PFSK-1 (cell line): Measurements from ENCODE around the gene EPHA6.

Experiments
- FOXP2 ChIP-seq: optimal IDR thresholded peaks from 2 replicates; pipeline ENCODE3; 2011; ENCODE audit warnings: borderline replicate concordance, control low read depth, inconsistent platforms; ENCODE audit not compliant: insufficient read depth; ENCODE audit errors: extremely low read length, extremely low read depth
- POLR2AphosphoS5 ChIP-seq: IDR thresholded peaks from 2 replicates; pipeline ENCODE4 v1.6.1; 2012; ENCODE audit warnings: low read depth, mild to moderate bottlenecking, control low read depth, low read length, moderate library complexity
- SIN3A ChIP-seq: IDR thresholded peaks from 2 replicates; pipeline ENCODE4 v1.6.1; 2012; ENCODE audit warnings: mild to moderate bottlenecking, low read length, moderate library complexity, borderline replicate concordance; ENCODE audit not compliant: insufficient read depth
- TAF1 ChIP-seq: IDR thresholded peaks from 2 replicates; pipeline ENCODE4 v1.6.1; 2012; ENCODE audit warnings: low read length, control low read depth, borderline replicate concordance; ENCODE audit not compliant: insufficient read depth
- TF ChIP-seq, protein P1 (sequence below), 2 experiments: IDR thresholded peaks; 2 replicates each; pipeline versions ENCODE4 v1.6.1 to v1.8.0; 2011 to 2012; ENCODE audit warnings: low read depth in 2 of 2, low read length in 2 of 2, control low read depth in 1 of 2, inconsistent platforms in 1 of 2, mild to moderate bottlenecking in 1 of 2, moderate library complexity in 1 of 2; ENCODE audit not compliant: insufficient read depth in 1 of 2

The EPHA6 gene

DNA sequence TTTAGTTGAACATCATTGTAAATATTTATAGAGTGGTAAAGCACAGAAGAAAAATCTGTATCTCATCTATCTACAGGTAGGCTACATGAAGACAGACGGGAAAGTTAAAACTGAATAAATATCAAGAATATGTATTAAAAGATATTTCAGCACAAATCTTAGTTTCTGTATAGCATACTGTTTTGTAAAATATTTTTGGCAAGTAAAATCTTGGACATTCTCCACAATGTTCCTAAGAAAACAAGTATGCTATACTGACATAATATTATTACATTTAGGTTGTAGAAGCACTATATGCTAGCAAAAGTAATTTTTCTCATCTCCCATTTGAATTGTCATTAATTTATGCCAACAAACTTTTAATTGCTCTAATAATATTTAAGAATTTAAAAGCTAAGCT is 623.7 kb downstream of the EPHA6 start:
- TF ChIP-seq SIN3A (no peak), TAF1 (no peak), FOXP2 (no peak), POLR2AphosphoS5 (no peak)

DNA sequence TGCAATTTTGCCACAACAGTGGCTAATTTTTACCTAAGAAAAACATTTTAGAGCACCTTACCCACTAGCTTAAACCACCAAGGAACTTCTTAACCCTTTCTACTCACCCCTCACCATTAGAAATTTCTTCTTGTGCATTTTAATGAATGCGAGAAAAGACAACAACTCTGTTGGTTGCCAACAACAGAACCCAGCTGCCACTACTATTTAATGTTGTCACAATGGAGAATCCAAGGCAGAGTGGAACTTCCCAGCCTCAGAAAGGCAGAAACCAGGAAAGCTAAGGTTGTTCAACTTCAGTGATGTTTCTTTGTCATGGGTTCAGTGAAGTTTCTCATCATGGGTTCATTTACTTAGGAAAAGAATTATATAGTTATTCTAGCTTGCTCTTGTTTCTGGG is 625.0 kb downstream of the EPHA6 start:
- no peak for TF ChIP-seq SIN3A

DNA sequence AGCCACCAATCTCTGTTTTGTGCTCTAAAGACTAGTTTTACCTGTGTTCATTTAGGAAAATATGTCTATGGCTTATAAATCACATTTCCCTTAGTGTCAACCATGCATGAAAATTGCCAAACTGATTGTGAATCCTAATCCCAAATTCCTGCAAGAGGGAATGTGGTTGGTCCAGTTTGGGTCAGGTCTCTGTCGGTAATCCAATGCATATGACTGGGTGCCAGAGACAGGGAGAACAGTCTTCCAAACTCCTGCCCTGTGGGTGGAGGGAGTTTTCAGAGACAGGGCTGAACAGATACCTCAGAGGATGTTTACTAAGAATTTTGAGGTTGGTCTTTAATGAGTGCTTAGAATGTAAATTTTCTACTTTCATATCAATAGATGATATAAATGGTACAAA is 649.6 kb downstream of the EPHA6 start:
- no peak for TF ChIP-seq POLR2AphosphoS5
- no peak for TF ChIP-seq TAF1
- no peak for TF ChIP-seq SIN3A
- TF ChIP-seq FOXP2 = no peak
- TF ChIP-seq, protein P1, sequence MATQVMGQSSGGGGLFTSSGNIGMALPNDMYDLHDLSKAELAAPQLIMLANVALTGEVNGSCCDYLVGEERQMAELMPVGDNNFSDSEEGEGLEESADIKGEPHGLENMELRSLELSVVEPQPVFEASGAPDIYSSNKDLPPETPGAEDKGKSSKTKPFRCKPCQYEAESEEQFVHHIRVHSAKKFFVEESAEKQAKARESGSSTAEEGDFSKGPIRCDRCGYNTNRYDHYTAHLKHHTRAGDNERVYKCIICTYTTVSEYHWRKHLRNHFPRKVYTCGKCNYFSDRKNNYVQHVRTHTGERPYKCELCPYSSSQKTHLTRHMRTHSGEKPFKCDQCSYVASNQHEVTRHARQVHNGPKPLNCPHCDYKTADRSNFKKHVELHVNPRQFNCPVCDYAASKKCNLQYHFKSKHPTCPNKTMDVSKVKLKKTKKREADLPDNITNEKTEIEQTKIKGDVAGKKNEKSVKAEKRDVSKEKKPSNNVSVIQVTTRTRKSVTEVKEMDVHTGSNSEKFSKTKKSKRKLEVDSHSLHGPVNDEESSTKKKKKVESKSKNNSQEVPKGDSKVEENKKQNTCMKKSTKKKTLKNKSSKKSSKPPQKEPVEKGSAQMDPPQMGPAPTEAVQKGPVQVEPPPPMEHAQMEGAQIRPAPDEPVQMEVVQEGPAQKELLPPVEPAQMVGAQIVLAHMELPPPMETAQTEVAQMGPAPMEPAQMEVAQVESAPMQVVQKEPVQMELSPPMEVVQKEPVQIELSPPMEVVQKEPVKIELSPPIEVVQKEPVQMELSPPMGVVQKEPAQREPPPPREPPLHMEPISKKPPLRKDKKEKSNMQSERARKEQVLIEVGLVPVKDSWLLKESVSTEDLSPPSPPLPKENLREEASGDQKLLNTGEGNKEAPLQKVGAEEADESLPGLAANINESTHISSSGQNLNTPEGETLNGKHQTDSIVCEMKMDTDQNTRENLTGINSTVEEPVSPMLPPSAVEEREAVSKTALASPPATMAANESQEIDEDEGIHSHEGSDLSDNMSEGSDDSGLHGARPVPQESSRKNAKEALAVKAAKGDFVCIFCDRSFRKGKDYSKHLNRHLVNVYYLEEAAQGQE (IDR thresholded peaks at IDR 0.05; ENCODE audit: insufficient read depth in 1 of 2, low read depth in 2 of 2, low read length in 2 of 2) = no peak

DNA sequence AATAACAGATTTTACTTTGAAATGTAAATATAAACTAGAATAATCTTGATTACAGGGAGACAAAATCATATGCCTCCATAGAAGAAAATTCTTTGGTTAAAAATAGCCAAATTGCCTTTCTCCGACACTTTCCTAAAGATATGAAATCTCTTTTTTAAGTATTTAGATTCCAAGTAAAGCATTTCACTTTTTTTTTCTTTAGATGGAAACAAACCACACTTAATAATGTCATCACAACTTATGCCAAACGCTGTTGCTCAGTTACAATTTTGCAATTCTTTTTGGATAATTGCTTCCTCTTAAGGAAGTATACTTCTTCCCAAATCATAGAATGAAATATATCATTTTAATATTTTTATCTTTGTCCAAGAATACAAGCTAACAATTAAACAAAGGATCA is 656.1 kb downstream of the EPHA6 start:
- TF ChIP-seq POLR2AphosphoS5 (no peak), TAF1 (no peak)

DNA sequence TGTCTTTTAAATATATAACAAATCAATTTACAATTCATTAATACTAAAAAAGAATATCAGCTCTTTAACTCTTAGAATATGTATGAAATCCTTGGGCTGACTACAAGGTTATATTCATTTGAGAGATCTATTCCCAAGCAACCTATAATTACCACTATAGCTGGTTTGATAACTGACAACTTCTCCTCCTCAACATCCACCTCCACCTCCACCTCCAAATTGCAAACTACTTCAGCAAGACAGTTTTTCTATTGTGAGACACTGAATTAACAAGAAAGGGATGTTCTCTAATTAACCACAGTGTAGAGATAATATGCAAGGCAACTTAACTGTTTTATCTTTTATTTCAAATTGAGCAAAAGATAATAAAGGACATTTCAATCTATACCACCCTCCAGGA is 665.3 kb downstream of the EPHA6 start:
- TF ChIP-seq POLR2AphosphoS5 (no peak), SIN3A (no peak), TAF1 (no peak), FOXP2 (no peak)
- TF ChIP-seq, protein P1 (IDR thresholded peaks at IDR 0.05; ENCODE audit: insufficient read depth in 1 of 2, low read depth in 2 of 2, low read length in 2 of 2) = no peak

DNA sequence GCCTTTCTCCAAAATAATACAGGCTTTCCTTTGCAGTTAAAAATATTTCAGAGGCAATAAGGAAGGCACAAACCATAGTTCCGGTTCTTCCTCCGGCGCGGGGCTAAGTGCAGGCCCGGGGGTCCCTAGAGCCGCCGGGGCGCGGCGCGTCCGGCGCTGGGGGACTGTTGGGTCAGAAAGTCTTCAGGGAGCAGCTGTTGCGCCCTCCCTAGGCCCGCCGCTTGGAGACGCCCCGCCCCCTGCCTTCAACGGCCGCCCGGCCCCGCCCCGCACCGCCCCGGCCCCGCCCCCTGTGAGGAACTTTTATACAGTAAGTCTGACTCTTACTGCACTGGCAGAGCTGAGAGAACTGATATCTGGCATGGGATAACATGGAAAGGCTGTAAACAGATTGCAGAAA is 667.0 kb downstream of the EPHA6 start:
- TF ChIP-seq, protein P1 (IDR thresholded peaks at IDR 0.05; ENCODE audit: insufficient read depth in 1 of 2, low read depth in 2 of 2, low read length in 2 of 2) = no peak

DNA sequence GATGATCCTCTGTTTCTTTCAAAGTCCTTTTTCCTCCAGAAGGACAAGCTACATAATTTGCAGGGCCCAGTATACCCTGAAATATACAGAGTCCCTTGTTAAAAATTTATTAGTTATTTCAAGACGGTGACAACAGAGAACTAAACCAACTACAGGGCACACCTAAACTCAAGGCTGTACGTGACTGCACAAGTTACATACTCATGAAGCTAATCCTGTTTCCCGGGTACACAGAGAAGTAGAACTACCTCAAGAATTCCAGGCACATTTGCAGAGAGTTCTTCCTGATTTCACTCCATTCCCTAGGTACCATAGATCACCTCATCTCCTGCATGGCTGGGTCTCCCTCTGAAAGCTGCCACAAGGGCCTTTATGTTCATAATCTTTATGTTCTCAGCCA is 670.8 kb downstream of the EPHA6 start:
- TF ChIP-seq TAF1 (no peak), POLR2AphosphoS5 (no peak), FOXP2 (no peak), SIN3A (no peak)
- TF ChIP-seq, protein P1 (IDR thresholded peaks at IDR 0.05; ENCODE audit: insufficient read depth in 1 of 2, low read depth in 2 of 2, low read length in 2 of 2) = no peak
